Measurements from ENCODE around the gene TRPC4. TPM values are rescaled to one million over a fixed set of nuclear protein-coding genes. Genes with fewer than 3 reads are reported as not detected.

The TRPC4 gene
- total RNA-seq, 1 experiment from 2014 or later, result 8.0 TPM

DNA sequence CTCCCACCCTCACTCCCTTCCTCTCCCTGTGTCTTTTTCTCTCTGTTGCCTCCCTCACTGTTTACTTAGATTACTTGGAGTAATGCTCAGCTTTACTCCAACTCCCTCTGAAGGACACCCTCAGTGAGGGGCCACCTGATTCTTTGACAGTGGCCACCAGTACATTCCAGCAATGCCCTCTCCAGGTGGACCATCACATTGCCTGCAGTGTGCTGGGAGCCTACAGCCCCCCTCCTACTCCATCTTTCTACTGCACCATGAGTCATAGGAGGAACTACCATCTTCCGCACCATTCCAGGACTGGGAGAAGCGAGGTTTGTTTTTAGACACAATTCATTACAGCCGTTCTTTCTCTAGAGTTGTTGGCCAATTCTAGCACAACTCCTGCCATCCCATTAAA is 174.4 kb downstream of the TRPC4 start (continued):
- TF ChIP-seq, protein P1, sequence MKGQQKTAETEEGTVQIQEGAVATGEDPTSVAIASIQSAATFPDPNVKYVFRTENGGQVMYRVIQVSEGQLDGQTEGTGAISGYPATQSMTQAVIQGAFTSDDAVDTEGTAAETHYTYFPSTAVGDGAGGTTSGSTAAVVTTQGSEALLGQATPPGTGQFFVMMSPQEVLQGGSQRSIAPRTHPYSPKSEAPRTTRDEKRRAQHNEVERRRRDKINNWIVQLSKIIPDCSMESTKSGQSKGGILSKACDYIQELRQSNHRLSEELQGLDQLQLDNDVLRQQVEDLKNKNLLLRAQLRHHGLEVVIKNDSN (CRISPR knock-in tag; IDR thresholded peaks at IDR 0.05), result no peak
- TF ChIP-seq, protein P2, sequence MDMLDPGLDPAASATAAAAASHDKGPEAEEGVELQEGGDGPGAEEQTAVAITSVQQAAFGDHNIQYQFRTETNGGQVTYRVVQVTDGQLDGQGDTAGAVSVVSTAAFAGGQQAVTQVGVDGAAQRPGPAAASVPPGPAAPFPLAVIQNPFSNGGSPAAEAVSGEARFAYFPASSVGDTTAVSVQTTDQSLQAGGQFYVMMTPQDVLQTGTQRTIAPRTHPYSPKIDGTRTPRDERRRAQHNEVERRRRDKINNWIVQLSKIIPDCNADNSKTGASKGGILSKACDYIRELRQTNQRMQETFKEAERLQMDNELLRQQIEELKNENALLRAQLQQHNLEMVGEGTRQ (CRISPR knock-in tag; IDR thresholded peaks at IDR 0.05), result no peak
- TF ChIP-seq TP53 (CRISPR knock-in tag; IDR thresholded peaks at IDR 0.05), result no peak
- no peak for TF ChIP-seq GABPB1 (CRISPR knock-in tag; IDR thresholded peaks at IDR 0.05)
- no peak for TF ChIP-seq ZNF121 (CRISPR knock-in tag; IDR thresholded peaks at IDR 0.05)
- no peak for TF ChIP-seq RELA (CRISPR knock-in tag; IDR thresholded peaks at IDR 0.05; ENCODE audit: borderline replicate concordance)

DNA sequence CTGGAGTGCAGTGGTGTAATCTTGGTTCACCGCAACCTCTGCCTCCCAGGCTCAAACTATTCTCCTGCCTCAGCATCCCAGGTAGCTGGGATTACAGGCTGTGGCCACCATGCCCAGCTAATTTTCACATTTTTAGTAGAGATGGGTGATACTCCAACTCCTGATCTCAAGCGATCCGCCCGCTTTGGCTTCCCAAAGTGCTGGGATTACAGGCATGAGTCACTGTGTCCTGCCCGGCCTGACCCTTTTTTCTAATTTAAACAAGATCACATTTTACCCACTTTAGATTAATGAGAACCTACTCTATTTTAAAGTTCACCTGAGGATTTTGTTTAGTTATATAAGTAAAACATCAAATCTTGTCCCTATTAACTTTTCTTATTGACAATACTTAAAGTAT is 179.2 kb downstream of the TRPC4 start:
- H3K4me3 Mint-ChIP-seq, result no peak overlapping the region
- H3K4me1 Mint-ChIP-seq, result peaks cover 4% of the 10 kb centered on the region
- CTCF ChIA-PET, result no interaction called here
- no peaks in the 10 kb centered on the region for H3K27me3 Mint-ChIP-seq (ENCODE audit: low read depth)
- ATAC-seq, result no peak
- no peaks in the 10 kb centered on the region for H3K36me3 Mint-ChIP-seq
- no peak overlapping the region for H3K27ac Mint-ChIP-seq
- TF ChIP-seq MYBL2 (CRISPR knock-in tag; IDR thresholded peaks at IDR 0.05), result no peak
- TF ChIP-seq ZNF219 (CRISPR knock-in tag; IDR thresholded peaks at IDR 0.05; ENCODE audit: borderline replicate concordance), result no peak
- TF ChIP-seq, protein P3, sequence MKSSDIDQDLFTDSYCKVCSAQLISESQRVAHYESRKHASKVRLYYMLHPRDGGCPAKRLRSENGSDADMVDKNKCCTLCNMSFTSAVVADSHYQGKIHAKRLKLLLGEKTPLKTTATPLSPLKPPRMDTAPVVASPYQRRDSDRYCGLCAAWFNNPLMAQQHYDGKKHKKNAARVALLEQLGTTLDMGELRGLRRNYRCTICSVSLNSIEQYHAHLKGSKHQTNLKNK (CRISPR knock-in tag; IDR thresholded peaks at IDR 0.05), result no peak
- no peak for TF ChIP-seq GTF2I (CRISPR knock-in tag; conservative IDR thresholded peaks at IDR 0.05)
- TF ChIP-seq JUN (CRISPR knock-in tag; IDR thresholded peaks at IDR 0.05), result no peak
- no peak for DNase-seq (ENCODE audit: low spot score)
- POLR2A ChIA-PET, result no interaction called here
- H3K9me3 Mint-ChIP-seq, result 0 out of 2 replicates have a peak, but pooled peaks cover 3% of the 10 kb centered on the region

DNA sequence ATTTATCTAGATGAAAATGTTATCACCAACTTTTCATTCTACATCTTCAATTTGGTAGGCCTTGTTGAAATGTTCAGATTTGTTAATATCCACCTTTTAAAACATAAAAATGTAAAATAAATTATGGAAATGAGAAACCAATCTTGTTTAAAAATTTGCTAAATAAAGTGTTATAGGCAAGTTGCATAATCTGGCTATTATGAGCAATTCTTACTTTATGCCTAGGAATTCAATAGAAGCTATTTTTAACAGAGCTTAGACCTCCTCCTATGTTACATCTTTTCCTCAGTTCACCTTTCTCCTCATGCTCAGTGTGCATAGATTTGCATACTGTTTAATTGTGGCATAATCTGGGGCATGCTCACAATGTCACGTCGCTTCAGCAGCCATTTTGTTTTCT is 183.1 kb downstream of the TRPC4 start:
- peaks cover 16% of the 10 kb centered on the region for H3K4me1 Mint-ChIP-seq
- 0 out of 2 replicates have a peak, but pooled peaks cover 3% of the 10 kb centered on the region for H3K9me3 Mint-ChIP-seq
- no peaks in the 10 kb centered on the region for H3K27me3 Mint-ChIP-seq (ENCODE audit: low read depth)
- no peak for ATAC-seq
- CTCF ChIA-PET, result no interaction called here
- no peak overlapping the region for H3K4me3 Mint-ChIP-seq
- H3K27ac Mint-ChIP-seq, result no peak overlapping the region
- DNase-seq (ENCODE audit: low spot score), result no peak
- POLR2A ChIA-PET, result no interaction called here
- TF ChIP-seq NR2C2 (CRISPR knock-in tag; IDR thresholded peaks at IDR 0.05) (no peak), JAZF1 (CRISPR knock-in tag; IDR thresholded peaks at IDR 0.05) (no peak), ZNF396 (CRISPR knock-in tag; IDR thresholded peaks at IDR 0.05; ENCODE audit: borderline replicate concordance) (no peak), PRRX2 (CRISPR knock-in tag; IDR thresholded peaks at IDR 0.05) (no peak), SMAD4 (CRISPR knock-in tag; IDR thresholded peaks at IDR 0.05) (no peak), IRF2 (CRISPR knock-in tag; IDR thresholded peaks at IDR 0.05; ENCODE audit: borderline replicate concordance, low read depth) (no peak), FOXK1 (CRISPR knock-in tag; IDR thresholded peaks at IDR 0.05) (no peak), JUN (CRISPR knock-in tag; IDR thresholded peaks at IDR 0.05) (no peak), HMGA2 (CRISPR knock-in tag; IDR thresholded peaks at IDR 0.05) (no peak), FOXJ3 (CRISPR knock-in tag; IDR thresholded peaks at IDR 0.05; ENCODE audit: borderline replicate concordance) (no peak), EMX1 (CRISPR knock-in tag; IDR thresholded peaks at IDR 0.05) (no peak)
- TF ChIP-seq, protein P4, sequence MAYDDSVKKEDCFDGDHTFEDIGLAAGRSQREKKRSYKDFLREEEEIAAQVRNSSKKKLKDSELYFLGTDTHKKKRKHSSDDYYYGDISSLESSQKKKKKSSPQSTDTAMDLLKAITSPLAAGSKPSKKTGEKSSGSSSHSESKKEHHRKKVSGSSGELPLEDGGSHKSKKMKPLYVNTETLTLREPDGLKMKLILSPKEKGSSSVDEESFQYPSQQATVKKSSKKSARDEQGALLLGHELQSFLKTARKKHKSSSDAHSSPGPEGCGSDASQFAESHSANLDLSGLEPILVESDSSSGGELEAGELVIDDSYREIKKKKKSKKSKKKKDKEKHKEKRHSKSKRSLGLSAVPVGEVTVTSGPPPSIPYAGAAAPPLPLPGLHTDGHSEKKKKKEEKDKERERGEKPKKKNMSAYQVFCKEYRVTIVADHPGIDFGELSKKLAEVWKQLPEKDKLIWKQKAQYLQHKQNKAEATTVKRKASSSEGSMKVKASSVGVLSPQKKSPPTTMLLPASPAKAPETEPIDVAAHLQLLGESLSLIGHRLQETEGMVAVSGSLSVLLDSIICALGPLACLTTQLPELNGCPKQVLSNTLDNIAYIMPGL (CRISPR knock-in tag; IDR thresholded peaks at IDR 0.05), result no peak
- TF ChIP-seq, protein P5, sequence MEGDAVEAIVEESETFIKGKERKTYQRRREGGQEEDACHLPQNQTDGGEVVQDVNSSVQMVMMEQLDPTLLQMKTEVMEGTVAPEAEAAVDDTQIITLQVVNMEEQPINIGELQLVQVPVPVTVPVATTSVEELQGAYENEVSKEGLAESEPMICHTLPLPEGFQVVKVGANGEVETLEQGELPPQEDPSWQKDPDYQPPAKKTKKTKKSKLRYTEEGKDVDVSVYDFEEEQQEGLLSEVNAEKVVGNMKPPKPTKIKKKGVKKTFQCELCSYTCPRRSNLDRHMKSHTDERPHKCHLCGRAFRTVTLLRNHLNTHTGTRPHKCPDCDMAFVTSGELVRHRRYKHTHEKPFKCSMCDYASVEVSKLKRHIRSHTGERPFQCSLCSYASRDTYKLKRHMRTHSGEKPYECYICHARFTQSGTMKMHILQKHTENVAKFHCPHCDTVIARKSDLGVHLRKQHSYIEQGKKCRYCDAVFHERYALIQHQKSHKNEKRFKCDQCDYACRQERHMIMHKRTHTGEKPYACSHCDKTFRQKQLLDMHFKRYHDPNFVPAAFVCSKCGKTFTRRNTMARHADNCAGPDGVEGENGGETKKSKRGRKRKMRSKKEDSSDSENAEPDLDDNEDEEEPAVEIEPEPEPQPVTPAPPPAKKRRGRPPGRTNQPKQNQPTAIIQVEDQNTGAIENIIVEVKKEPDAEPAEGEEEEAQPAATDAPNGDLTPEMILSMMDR (IDR thresholded peaks at IDR 0.05), result no peak
- no peaks in the 10 kb centered on the region for H3K36me3 Mint-ChIP-seq

Data from WTC11 (cell line).